BE2C (cell line): ENCODE results near the gene TULP4.
"Not testable (repeated sequence)": the region's sequence is repeated elsewhere in the genome, so short reads cannot be mapped to it uniquely, and the experiment has no call there.

Source experiments
- DNase-seq: peaks from one replicate; pipeline ENCODE4 v3.0.0-alpha.2; 2020
- H3K27me3 ChIP-seq: fragments of 250-450 bp; sonication (Bioruptor Pico); 2 replicates; pipeline ENCODE4 v1.5.1; 2020; ENCODE audit warnings: mild to moderate bottlenecking
- H3K36me3 ChIP-seq: fragments of 250-450 bp; sonication (Bioruptor Pico); 2 replicates; pipeline ENCODE4 v1.5.1; 2020; ENCODE audit warnings: mild to moderate bottlenecking
- H3K4me1 ChIP-seq: fragments of 250-450 bp; sonication (Bioruptor Pico); 2 replicates; pipeline ENCODE4 v1.5.1; 2020
- H3K4me3 ChIP-seq: 2 replicates; pipeline ENCODE4 v1.5.1; 2011; ENCODE audit warnings: low read depth, low read length
- H3K9me3 ChIP-seq: fragments of 250-450 bp; sonication (Bioruptor Pico); 2 replicates; pipeline ENCODE4 v1.5.1; 2020
- TF ChIP-seq, protein P1 (sequence below): IDR thresholded peaks from 2 replicates; pipeline ENCODE4 v1.5.1; 2012; ENCODE audit warnings: mild to moderate bottlenecking, low read depth, low read length

Gene TULP4

DNA sequence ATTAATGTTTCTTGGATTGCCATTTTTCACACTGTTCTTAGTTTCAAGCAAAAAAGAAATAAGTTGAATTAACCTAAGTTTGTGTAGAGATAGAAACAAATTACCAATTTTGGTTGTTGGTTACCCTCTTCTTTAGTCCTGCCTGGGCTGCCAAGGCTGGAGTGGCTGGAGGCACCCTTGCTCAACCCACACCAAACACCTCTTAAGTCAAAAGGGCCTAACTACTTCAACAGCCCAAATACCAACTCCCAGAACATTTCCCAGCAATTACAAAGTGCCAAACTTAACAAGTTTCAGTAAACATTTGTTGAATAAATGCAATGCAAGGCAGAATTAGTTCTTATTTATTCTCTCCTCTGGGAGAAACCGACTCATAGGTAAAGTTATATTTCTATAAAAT lies 209.5 kb downstream of the TULP4 start:
- TF ChIP-seq, protein P1, sequence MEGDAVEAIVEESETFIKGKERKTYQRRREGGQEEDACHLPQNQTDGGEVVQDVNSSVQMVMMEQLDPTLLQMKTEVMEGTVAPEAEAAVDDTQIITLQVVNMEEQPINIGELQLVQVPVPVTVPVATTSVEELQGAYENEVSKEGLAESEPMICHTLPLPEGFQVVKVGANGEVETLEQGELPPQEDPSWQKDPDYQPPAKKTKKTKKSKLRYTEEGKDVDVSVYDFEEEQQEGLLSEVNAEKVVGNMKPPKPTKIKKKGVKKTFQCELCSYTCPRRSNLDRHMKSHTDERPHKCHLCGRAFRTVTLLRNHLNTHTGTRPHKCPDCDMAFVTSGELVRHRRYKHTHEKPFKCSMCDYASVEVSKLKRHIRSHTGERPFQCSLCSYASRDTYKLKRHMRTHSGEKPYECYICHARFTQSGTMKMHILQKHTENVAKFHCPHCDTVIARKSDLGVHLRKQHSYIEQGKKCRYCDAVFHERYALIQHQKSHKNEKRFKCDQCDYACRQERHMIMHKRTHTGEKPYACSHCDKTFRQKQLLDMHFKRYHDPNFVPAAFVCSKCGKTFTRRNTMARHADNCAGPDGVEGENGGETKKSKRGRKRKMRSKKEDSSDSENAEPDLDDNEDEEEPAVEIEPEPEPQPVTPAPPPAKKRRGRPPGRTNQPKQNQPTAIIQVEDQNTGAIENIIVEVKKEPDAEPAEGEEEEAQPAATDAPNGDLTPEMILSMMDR = no peak
- H3K27me3 ChIP-seq = no peaks in the 10 kb centered on the region
- no peaks in the 10 kb centered on the region for H3K36me3 ChIP-seq
- no peak for DNase-seq
- H3K4me1 ChIP-seq = peaks cover 6% of the 10 kb centered on the region
- no peaks in the 10 kb centered on the region; the same call in 1 of the 2 replicates for H3K9me3 ChIP-seq
- H3K4me3 ChIP-seq = no peak overlapping the region

DNA sequence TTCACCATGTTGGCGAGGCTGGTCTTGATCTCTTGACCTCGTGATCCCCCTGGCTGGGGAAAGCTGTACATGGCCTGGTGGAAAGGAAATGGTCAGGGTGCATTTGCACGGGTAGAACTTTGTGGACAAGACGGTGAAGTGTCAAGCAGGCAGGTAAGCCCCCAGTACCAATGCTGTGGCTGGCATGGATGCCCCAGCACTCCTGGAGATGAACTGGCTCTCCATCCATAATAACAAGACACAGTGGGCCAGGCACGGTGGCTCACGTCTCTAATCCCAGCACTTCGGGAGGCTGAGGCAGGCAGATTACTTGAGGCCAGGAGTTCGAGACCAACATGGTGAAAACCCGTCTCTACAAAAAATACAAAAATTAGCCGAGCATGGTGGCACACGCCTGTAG lies 210.4 kb downstream of the TULP4 start:
- Histone ChIP-seq H3K4me1 (peaks cover 4% of the 10 kb centered on the region), H3K27me3 (no peaks in the 10 kb centered on the region), H3K9me3 (no peaks in the 10 kb centered on the region; the same call in none of the 2 replicates), H3K36me3 (no peaks in the 10 kb centered on the region), H3K4me3 (no peak overlapping the region)
- no peak for DNase-seq
- TF ChIP-seq, protein P1 = no peak

DNA sequence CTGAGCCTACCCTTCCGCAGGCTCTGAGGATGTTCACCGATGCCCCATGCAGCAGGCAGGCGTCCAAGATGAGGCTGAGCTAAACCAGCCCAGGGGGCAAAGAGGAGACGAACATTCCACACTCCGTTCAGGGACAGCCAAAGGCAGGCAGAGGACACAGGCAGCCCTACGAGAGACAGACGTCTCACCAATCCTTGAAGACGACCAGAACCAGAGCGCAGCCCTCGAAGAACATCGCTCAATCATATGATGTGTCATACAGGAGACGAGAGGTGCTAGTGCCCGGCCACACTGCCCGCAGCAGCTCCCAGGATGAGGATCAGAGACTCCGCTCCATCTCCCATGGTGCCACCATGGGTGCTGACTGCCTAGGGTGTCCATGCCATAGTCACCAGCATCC lies 212.0 kb downstream of the TULP4 start:
- Histone ChIP-seq H3K27me3 (no peaks in the 10 kb centered on the region), H3K36me3 (no peaks in the 10 kb centered on the region), H3K4me1 (no peaks in the 10 kb centered on the region), H3K4me3 (no peak overlapping the region), H3K9me3 (peaks cover 3% of the 10 kb centered on the region; the same call in 1 of the 2 replicates)
- TF ChIP-seq, protein P1 = no peak
- DNase-seq = no peak

DNA sequence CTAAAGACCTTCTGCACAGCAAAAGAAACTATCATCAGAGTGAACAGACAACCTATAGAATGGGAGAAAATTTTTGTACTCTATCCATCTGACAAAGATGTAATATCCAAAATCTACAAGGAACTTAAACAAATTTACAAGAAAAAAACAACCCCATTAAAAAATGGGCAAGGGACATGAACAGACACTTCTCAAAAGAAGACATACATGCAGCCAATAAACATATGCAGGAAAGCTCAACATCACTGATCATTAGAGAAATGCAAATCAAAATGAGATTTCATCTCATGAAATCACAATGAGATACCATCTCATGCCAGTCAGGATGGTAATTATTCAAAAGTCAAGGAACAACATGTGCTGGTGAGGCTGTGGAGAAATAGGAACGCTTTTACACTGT lies 215.6 kb downstream of the TULP4 start:
- not testable (repeated sequence) for DNase-seq, H3K4me1 ChIP-seq, H3K27me3 ChIP-seq

DNA sequence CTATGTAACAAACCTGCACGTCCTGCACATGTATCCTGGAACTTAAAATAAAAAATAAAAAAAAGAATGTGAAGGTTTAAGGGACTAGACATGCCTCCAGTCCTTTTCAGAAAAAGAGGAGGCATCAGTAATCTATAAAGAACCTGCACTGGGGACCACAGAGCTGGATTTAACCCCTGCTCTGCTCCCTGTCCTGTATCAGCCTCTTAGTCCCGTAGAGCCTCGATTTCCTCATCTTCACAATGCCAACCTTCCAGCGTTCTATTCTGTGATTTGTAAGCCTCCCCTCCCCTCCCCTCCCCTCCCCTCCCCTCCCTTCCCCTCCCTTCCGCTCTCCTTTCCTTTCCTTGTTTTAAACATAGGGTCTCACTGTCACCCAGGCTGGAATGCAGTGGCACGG lies 216.6 kb downstream of the TULP4 start:
- Histone ChIP-seq H3K27me3 (no peaks in the 10 kb centered on the region), H3K4me3 (no peak overlapping the region), H3K36me3 (no peaks in the 10 kb centered on the region), H3K9me3 (peaks cover 3% of the 10 kb centered on the region; the same call in 1 of the 2 replicates), H3K4me1 (no peaks in the 10 kb centered on the region)
- no peak for DNase-seq
- TF ChIP-seq, protein P1 = no peak

More for the DNA sequence above, 215.6 kb downstream of the TULP4 start:
- not testable (repeated sequence) for H3K4me3 ChIP-seq, H3K36me3 ChIP-seq, H3K9me3 ChIP-seq

DNA sequence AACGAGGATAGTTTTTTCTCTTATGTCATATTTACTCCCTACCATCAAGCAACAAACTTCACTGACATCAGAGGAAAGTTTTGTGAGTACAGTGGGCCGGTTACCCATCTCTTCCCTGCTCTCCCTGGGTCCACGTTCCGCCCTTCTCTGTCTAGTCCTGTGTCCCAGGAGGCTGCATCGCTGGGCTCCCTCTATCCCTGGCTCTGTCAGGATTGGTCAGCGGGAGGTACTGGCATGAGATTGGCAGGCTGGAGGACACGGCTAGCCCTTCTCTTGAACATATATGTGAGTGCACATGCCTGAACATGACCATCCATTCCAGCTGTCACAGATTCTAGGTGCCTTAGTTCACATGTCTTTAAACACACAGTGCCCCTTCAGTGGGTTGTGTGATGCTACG lies 217.4 kb downstream of the TULP4 start:
- no peaks in the 10 kb centered on the region for H3K36me3 ChIP-seq
- TF ChIP-seq, protein P1 = no peak
- no peaks in the 10 kb centered on the region for H3K4me1 ChIP-seq
- no peak overlapping the region for H3K4me3 ChIP-seq
- peaks cover 3% of the 10 kb centered on the region; the same call in 1 of the 2 replicates for H3K9me3 ChIP-seq
- DNase-seq = no peak
- no peaks in the 10 kb centered on the region for H3K27me3 ChIP-seq

DNA sequence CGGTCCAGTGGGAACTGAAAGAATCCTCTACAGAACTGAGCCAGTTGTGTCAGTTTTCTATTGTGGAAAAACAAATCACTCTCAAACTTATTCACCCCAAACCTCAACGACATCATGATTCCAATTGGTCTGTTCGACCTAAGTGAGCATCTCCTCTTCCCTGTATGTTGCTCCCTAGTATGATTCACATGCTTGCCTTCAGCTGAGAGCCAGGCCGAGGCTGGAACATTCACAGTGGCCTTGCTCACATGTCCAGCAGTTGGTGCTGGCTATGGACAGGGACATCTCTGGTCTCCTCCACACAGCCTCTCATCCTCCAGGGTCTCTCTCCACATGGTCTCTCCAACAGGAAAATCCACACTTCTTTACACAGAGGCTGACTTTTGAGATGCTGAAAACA lies 219.3 kb downstream of the TULP4 start:
- Histone ChIP-seq H3K9me3 (peaks cover 3% of the 10 kb centered on the region; the same call in 1 of the 2 replicates), H3K4me3 (no peak overlapping the region), H3K27me3 (no peaks in the 10 kb centered on the region), H3K4me1 (no peaks in the 10 kb centered on the region), H3K36me3 (0 out of 2 replicates have a peak, but pooled peaks cover 2% of the 10 kb centered on the region)
- TF ChIP-seq, protein P1 = no peak
- no peak for DNase-seq
